HCT116 (cell line): ENCODE measurements around the gene MAP7. TPM values are rescaled to one million over a fixed set of nuclear protein-coding genes. Genes with fewer than 3 reads are reported as not detected.

Experiments
- ATAC-seq: fragments of 200-7000 bp; cut with Tn5 transposase; 2 replicates; pipeline ENCODE4 v1.9.1; 2020; ENCODE audit warnings: mild to moderate bottlenecking, moderate library complexity
- BruUV-seq: library from RNA; stranded (reverse); fragments of 400-500 nt; replicated peaks from 2 replicates; lab custom pipeline; 2021; lab: Mats Ljungman, UMichigan
- CTCF ChIA-PET: fragments of 300-600 bp; sonication (Branson Sonifier 250); formaldehyde crosslinking; loops from one replicate; lab custom pipeline; 2021; ENCODE audit warnings: antibody characterized with exemption; lab: Charles Lee
- POLR2A ChIA-PET: fragments of 300-600, 350-600 bp; sonication (Branson Sonifier 250); formaldehyde crosslinking; loops from one replicate; lab custom pipeline; 2021; ENCODE audit warnings: antibody characterized with exemption; lab: Charles Lee
- RAD21 ChIA-PET, 2 experiments: fragments of 300-600 bp; sonication (Branson Sonifier 250); formaldehyde crosslinking; loops; one replicate each; lab custom pipeline; 2023; ENCODE audit warnings: low total read pairs in 2 of 2; ENCODE audit not compliant: uncharacterized antibody in 2 of 2, unreplicated experiment in 2 of 2, low non-redundant PET in 1 of 2; lab: Charles Lee
- DNase-seq: peaks from one replicate; pipeline ENCODE4 v3.0.0-alpha.2; 2010; ENCODE audit warnings: low read depth, low spot score
- H2AFZ ChIP-seq: fragments of 200-600 bp; shearing (Covaris generic), sonication (generic); 2 replicates; pipeline ENCODE4 v1.6.1; 2017; ENCODE audit warnings: low read depth, mixed run types, mixed read lengths, antibody characterized with exemption, low read length; ENCODE audit not compliant: poor library complexity, severe bottlenecking
- H3K27ac ChIP-seq: 2 replicates; pipeline ENCODE4 v1.5.1; 2012; ENCODE audit warnings: low read depth, low read length
- H3K27me3 ChIP-seq: fragments of 200-600 bp; sonication (generic); 2 replicates; pipeline ENCODE4 v1.6.1; 2016; ENCODE audit warnings: mixed run types, low read length, mixed read lengths; ENCODE audit not compliant: insufficient read depth
- H3K36me3 ChIP-seq, 2 experiments: fragments of 200-500 bp in 1 of 2; fragments of 200-600 bp in 1 of 2; sonication (Bioruptor generic) in 1 of 2; sonication (generic) in 1 of 2; 2 replicates each; pipeline versions ENCODE4 v1.5.1 to v1.6.1; 2014 to 2016; ENCODE audit warnings: low read length in 2 of 2, inconsistent platforms in 1 of 2, mixed read lengths in 1 of 2, mixed run types in 1 of 2; ENCODE audit not compliant: insufficient read depth in 2 of 2, control insufficient read depth in 1 of 2
- H3K4me1 ChIP-seq, 2 experiments: fragments of 200-600 bp in 1 of 2; sonication (generic) in 1 of 2; 2 replicates each; pipeline versions ENCODE4 v1.5.1 to v1.6.1; 2012 to 2017; ENCODE audit warnings: low read length in 2 of 2, inconsistent platforms in 1 of 2, mild to moderate bottlenecking in 1 of 2, mixed read lengths in 1 of 2, mixed run types in 1 of 2, moderate library complexity in 1 of 2; ENCODE audit not compliant: insufficient read depth in 2 of 2, control insufficient read depth in 1 of 2
- H3K4me2 ChIP-seq: fragments of 200-600 bp; sonication (generic); 2 replicates; pipeline ENCODE4 v1.6.1; 2017; ENCODE audit warnings: mixed run types, low read length, mixed read lengths
- H3K4me3 ChIP-seq, 2 experiments: fragments of 200-600 bp in 1 of 2; sonication (generic) in 1 of 2; replicated peaks in 1 of 2; 2 replicates each; pipeline ENCODE4 v1.5.1; 2011 to 2016; ENCODE audit warnings: low read length in 2 of 2, control low read depth in 1 of 2, low read depth in 1 of 2, mild to moderate bottlenecking in 1 of 2, mixed read lengths in 1 of 2, mixed run types in 1 of 2
- H3K79me2 ChIP-seq: fragments of 200-600 bp; sonication (generic); 2 replicates; pipeline ENCODE4 v1.6.1; 2017; ENCODE audit warnings: mild to moderate bottlenecking, mixed run types, low read length, moderate library complexity, mixed read lengths; ENCODE audit not compliant: insufficient read depth
- H3K9ac ChIP-seq: fragments of 200-600 bp; sonication (generic); 2 replicates; pipeline ENCODE4 v1.6.1; 2016; ENCODE audit warnings: low read length, mixed read lengths
- H3K9me2 ChIP-seq: fragments of 200-600 bp; sonication (generic), shearing (Covaris generic); 2 replicates; pipeline ENCODE4 v1.6.1; 2017; ENCODE audit warnings: mixed run types, mild to moderate bottlenecking, moderate library complexity; ENCODE audit not compliant: insufficient read depth
- H3K9me3 ChIP-seq, 2 experiments: fragments of 200-500 bp in 1 of 2; fragments of 200-600 bp in 1 of 2; sonication (Bioruptor generic) in 1 of 2; sonication (generic) in 1 of 2; 2 replicates each; pipeline ENCODE4 v1.6.1; 2014 to 2017; ENCODE audit warnings: low read length in 2 of 2, mixed read lengths in 2 of 2, inconsistent platforms in 1 of 2, low read depth in 1 of 2, mild to moderate bottlenecking in 1 of 2, mixed run types in 1 of 2, moderate library complexity in 1 of 2; ENCODE audit not compliant: control insufficient read depth in 1 of 2, insufficient read depth in 1 of 2
- H4K20me1 ChIP-seq: fragments of 200-600 bp; sonication (generic), shearing (Covaris generic); 2 replicates; pipeline ENCODE4 v1.6.1; 2017; ENCODE audit warnings: mixed run types, mild to moderate bottlenecking, moderate library complexity; ENCODE audit not compliant: insufficient read depth
- ATF3 ChIP-seq: IDR thresholded peaks from 2 replicates; pipeline ENCODE4 v1.6.1; 2012
- CTCF ChIP-seq, 3 experiments: fragments of 200-600 bp in 1 of 3; sonication (generic) in 1 of 3; IDR thresholded peaks in 2 of 3; conservative IDR thresholded peaks in 1 of 3; 2 replicates each; pipeline ENCODE4 v1.5.1; 2012 to 2017; ENCODE audit warnings: low read depth in 2 of 3, low read length in 2 of 3, antibody characterized with exemption in 1 of 3, borderline replicate concordance in 1 of 3, control low read depth in 1 of 3, mild to moderate bottlenecking in 1 of 3, mixed read lengths in 1 of 3, mixed run types in 1 of 3, moderate library complexity in 1 of 3; ENCODE audit not compliant: insufficient read depth in 1 of 3
- EZH2 ChIP-seq: fragments of 200-600 bp; sonication (generic); IDR thresholded peaks from 2 replicates; pipeline ENCODE4 v1.6.1; 2017; ENCODE audit warnings: antibody characterized with exemption, mixed run types
- POLR2AphosphoS5 ChIP-seq: IDR thresholded peaks from 2 replicates; pipeline ENCODE4 v1.6.1; 2011; ENCODE audit warnings: mild to moderate bottlenecking, low read depth, low read length, moderate library complexity
- SIN3A ChIP-seq: IDR thresholded peaks from 2 replicates; pipeline ENCODE4 v1.6.1; 2012; ENCODE audit warnings: low read depth
- intact Hi-C: fragments of 100-400 bp; cut with micrococcal nuclease; formaldehyde crosslinking; loops from 2 replicates; pipeline ENCODE4 v1.10.0; 2022
- total RNA-seq: library from RNA; stranded (reverse); gene quantifications from one replicate; pipeline ENCODE4 v1.2.1, GENCODE V29; 2021; ENCODE audit not compliant: unreplicated experiment

Gene MAP7
- total RNA-seq, 1 experiment from 2014 or later = 35.5 TPM

GRCh38 chr6:136567688-136568087 is 17.5 kb upstream of the MAP7 start:
- no peak for TF ChIP-seq SIN3A
- no peak for TF ChIP-seq EZH2
- no peak for TF ChIP-seq CTCF (IDR thresholded peaks at IDR 0.05 in 2 of 3, conservative IDR thresholded peaks at IDR 0.05 in 1 of 3; ENCODE audit: borderline replicate concordance in 1 of 3, insufficient read depth in 1 of 3, low read depth in 2 of 3, low read length in 2 of 3)
- DNase-seq = no peak
- Histone ChIP-seq H3K36me3 (no peaks in the 10 kb centered on the region; a peak in 1 of 4 replicates), H3K4me2 (no peak overlapping the region), H3K4me1 (no peaks in the 10 kb centered on the region), H3K9me2 (no peaks in the 10 kb centered on the region), H4K20me1 (no peaks in the 10 kb centered on the region), H3K27me3 (no peaks in the 10 kb centered on the region), H3K9me3 (peaks cover 6 to 11% of the 10 kb centered on the region in 2 experiments; a peak in 2 of 4 replicates), H3K27ac (no peak overlapping the region), H2AFZ (no peak overlapping the region), H3K4me3 (no peak overlapping the region), H3K79me2 (no peaks in the 10 kb centered on the region), H3K9ac (no peak overlapping the region)
- CTCF ChIA-PET = no interaction called here
- RAD21 ChIA-PET = no interaction called here
- POLR2A ChIA-PET = no interaction called here
- no TSS peak for BruUV-seq
- intact Hi-C loops = no loop called here
- no peak for ATAC-seq

DNA sequence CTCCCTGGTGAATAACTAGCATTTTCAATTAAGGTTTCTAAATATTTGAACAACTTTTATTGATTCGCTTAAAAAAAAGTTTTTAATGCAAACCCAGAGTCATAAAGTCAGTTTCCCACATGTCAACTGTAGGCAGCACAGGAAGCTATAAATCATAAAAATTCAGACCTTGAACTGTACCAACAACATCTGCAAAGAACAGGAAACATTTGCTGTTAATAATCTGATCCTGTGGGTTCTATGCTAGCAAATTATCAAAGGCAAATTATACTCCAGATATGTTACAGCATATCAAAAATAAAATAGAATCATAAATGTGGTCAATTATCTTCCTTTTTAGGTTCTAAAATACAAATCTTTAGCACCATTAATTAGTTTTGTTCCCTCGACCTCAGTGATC is 16.6 kb upstream of the MAP7 start:
- Histone ChIP-seq H3K4me1 (no peaks in the 10 kb centered on the region), H3K27me3 (no peaks in the 10 kb centered on the region), H3K27ac (no peak overlapping the region), H3K9me3 (peaks cover 6 to 11% of the 10 kb centered on the region in 2 experiments; a peak in 2 of 4 replicates), H3K4me3 (no peak overlapping the region), H3K79me2 (no peaks in the 10 kb centered on the region), H4K20me1 (no peaks in the 10 kb centered on the region), H3K9me2 (no peaks in the 10 kb centered on the region), H3K9ac (no peak overlapping the region), H2AFZ (no peak overlapping the region), H3K4me2 (no peak overlapping the region), H3K36me3 (no peaks in the 10 kb centered on the region; a peak in 1 of 4 replicates)
- RAD21 ChIA-PET = no interaction called here
- DNase-seq = no peak
- no TSS peak for BruUV-seq
- intact Hi-C loops = no loop called here
- CTCF ChIA-PET = no interaction called here
- no peak for ATAC-seq
- TF ChIP-seq CTCF (IDR thresholded peaks at IDR 0.05 in 2 of 3, conservative IDR thresholded peaks at IDR 0.05 in 1 of 3; ENCODE audit: borderline replicate concordance in 1 of 3, insufficient read depth in 1 of 3, low read depth in 2 of 3, low read length in 2 of 3) (no peak), POLR2AphosphoS5 (no peak), ATF3 (no peak)
- POLR2A ChIA-PET = no interaction called here
